ENCODE measurements around the gene ABCC5. TPM values are rescaled to one million over a fixed set of nuclear protein-coding genes. Genes with fewer than 3 reads are reported as not detected.
A peak's percentile ranks its signal among the peaks of the same experiment; 100 is the strongest.

The ABCC5 gene
- total RNA-seq, 1 experiment from 2014 or later: 35.1 TPM

- intact Hi-C loops (cut with micrococcal nuclease; ENCODE audit: unreplicated experiment): no loop called here
- peak; percentile 75 for ATAC-seq
- H3K27me3 ChIP-seq (ENCODE audit: control insufficient read depth, insufficient read depth, low read length): no peaks in the 10 kb centered on the region
- no peak for DNase-seq (ENCODE audit: low read depth, low spot score)
- H3K27ac ChIP-seq (ENCODE audit: low read length): peak overlapping the region; percentile 44
- ChIA-PET POLR2A (interaction anchor here (0.6 to 0.7 kb wide), 4 partner anchors 122 to 1241 kb away, joined by 5 to 11 read pairs (median 6); no protein-coding TSS in a partner anchor), CTCF (interaction anchor here (0.6 to 1.1 kb wide), 5 partner anchors 8 to 145 kb away, joined by 3 to 9 read pairs (median 4); partner anchors contain the start of gene ABCC5)
- no peak for TF ChIP-seq TCF7L2 (IDR thresholded peaks at IDR 0.05; ENCODE audit: low read depth, low read length)
- no peak for TF ChIP-seq SIN3A (IDR thresholded peaks at IDR 0.05; ENCODE audit: borderline replicate concordance, insufficient read depth, low read depth, low read length)
- TF ChIP-seq POLR2AphosphoS5 (IDR thresholded peaks at IDR 0.05; ENCODE audit: low read depth, low read length): no peak
- TF ChIP-seq CTCF (IDR thresholded peaks at IDR 0.05): no peak
- TF ChIP-seq REST (IDR thresholded peaks at IDR 0.05; ENCODE audit: insufficient read depth in 1 of 2, low read depth in 2 of 2, low read length in 1 of 2): no peak
- in situ Hi-C loops (cut with HindIII; ENCODE audit: low pct_unique_long_range_greater_than_20kb, low sequenced_read_pairs): no loop called here
- peaks cover 11% of the 10 kb centered on the region for H3K4me1 ChIP-seq (ENCODE audit: control insufficient read depth, insufficient read depth, low read length)
- no peak overlapping the region for H3K4me3 ChIP-seq (ENCODE audit: low read depth in 2 of 2, low read length in 2 of 2)
- H3K36me3 ChIP-seq (ENCODE audit: control insufficient read depth, insufficient read depth, low read length): no peaks in the 10 kb centered on the region
- BruUV-seq (replicated peaks): no TSS peak
- no peaks in the 10 kb centered on the region for H3K9me3 ChIP-seq (ENCODE audit: control insufficient read depth, insufficient read depth, low read depth, low read length)
Observed at GRCh38 chr3:184005941-184006507, 11.7 kb downstream of the ABCC5 start.

- ATAC-seq: no peak
- ChIA-PET CTCF (no interaction called here), POLR2A (interaction anchor here (0.6 kb wide), 1 partner anchor 63 kb away, joined by 4 read pairs; no protein-coding TSS in a partner anchor)
- TF ChIP-seq SIN3A (IDR thresholded peaks at IDR 0.05; ENCODE audit: borderline replicate concordance, insufficient read depth, low read depth, low read length) (no peak), POLR2AphosphoS5 (IDR thresholded peaks at IDR 0.05; ENCODE audit: low read depth, low read length) (no peak), CTCF (IDR thresholded peaks at IDR 0.05) (no peak)
- Histone ChIP-seq H3K27me3 (ENCODE audit: control insufficient read depth, insufficient read depth, low read length) (no peaks in the 10 kb centered on the region), H3K4me1 (ENCODE audit: control insufficient read depth, insufficient read depth, low read length) (peaks cover 11% of the 10 kb centered on the region), H3K27ac (ENCODE audit: low read length) (no peak overlapping the region), H3K9me3 (ENCODE audit: control insufficient read depth, insufficient read depth, low read depth, low read length) (no peaks in the 10 kb centered on the region), H3K36me3 (ENCODE audit: control insufficient read depth, insufficient read depth, low read length) (no peaks in the 10 kb centered on the region), H3K4me3 (ENCODE audit: low read depth in 2 of 2, low read length in 2 of 2) (no peak overlapping the region)
- in situ Hi-C loops (cut with HindIII; ENCODE audit: low pct_unique_long_range_greater_than_20kb, low sequenced_read_pairs): no loop called here
- no peak for DNase-seq (ENCODE audit: low read depth, low spot score)
- BruUV-seq (replicated peaks): no TSS peak
- intact Hi-C loops (cut with micrococcal nuclease; ENCODE audit: unreplicated experiment): no loop called here
Observed at GRCh38 chr3:184004476-184004875, 13.2 kb downstream of the ABCC5 start.
